ENCODE data around the gene CNPPD1.

Gene CNPPD1

GRCh38 chr2:219179601-219180465 is 3.1 kb upstream of the CNPPD1 start:
- DNase-seq (ENCODE audit: low spot score) = no peak

- peak; percentile 39 for DNase-seq (ENCODE audit: low spot score)
Measured at GRCh38 chr2:219178377-219179175, 1.9 kb upstream of the CNPPD1 start.

DNA sequence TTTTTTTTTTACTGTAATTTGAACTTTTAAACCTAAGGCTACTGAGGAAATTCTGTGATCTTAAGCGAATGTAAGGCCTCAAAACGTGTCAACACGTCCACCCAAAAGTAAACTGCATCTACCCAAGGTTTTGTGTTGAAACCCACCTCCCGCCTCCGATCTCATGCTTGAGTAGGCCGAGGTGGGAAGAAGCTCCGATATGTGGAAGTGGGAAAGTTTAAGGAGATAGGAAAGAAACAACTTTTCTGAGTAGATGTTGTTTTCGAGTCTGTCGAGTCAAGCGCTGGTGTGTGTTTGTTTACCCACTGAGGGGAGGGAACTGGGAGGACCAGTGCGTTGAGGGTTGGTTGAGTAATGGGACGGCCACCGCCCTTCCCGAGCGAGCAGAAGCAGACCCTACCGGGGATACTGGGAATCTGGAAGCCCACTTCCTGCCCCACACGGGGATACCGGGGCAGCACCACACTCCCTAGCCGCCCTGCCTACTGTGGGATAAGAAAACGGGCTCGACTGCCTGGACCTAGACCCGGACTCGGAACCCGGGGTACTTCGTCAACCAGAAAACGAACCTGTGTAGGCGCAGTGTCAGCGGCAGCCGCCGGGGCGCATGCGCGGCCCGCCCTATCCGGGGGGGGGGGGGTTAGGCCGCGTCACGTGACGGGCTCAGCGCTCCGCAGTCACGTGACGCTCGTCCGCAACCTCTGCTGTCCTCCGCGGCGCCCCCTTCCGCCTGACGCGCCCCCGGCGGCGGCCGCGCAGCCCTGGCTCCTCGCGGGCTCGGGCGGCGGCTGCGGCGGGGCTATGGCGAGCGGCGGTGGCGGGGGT is 1.0 kb upstream of the CNPPD1 start, which contains the start of gene RETREG2:
RETREG2 (plus strand) TSS at position 724 of the 825 bp plus-strand sequence; CDS start at position 802, 78 bp downstream.
- DNase-seq (ENCODE audit: low spot score) = peak; percentile 81

DNA sequence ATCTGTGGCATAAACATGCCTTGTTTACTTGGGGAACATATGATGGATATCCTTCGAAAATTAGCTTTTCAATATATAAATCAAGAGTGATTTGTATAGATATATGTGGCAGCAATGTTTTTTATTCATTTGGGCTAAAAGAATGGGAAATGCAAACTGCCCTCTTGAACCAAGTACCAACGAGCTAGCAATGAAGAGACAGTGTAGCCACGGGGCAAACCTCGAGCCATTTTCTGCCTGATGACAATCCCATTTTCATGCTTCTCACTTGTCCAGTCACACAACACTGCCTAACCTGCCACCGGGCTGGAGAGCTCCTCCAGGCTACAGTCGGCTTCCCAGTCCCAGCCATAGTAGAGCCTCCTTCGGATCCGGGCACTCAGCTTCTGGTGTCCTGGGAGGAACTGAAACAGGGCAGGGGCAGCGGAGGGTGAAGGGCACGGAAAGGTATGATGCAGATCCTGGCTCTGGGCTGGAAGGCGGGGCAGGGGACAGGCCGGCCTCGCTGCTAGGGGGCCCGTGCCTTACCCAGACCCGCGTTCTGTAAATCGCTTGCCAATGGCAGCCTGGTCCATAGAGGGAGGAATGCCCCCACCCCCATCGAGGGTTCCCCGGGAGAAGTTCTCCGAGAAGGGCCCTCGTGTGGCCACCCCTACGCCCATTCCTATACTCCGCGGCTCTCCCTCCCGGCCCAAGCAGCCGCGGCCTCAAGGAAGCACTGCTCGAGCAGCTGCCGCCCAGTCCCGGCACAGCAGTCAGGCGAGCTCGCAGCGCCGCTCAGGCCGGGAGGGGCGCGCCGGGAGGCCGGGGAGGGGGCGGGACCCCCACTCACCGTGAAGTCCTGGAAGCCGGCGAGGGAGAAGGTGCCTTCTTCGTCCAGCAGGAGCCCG is 552 bp downstream of the CNPPD1 start:
- DNase-seq (ENCODE audit: low spot score) = peak; percentile 20

DNA sequence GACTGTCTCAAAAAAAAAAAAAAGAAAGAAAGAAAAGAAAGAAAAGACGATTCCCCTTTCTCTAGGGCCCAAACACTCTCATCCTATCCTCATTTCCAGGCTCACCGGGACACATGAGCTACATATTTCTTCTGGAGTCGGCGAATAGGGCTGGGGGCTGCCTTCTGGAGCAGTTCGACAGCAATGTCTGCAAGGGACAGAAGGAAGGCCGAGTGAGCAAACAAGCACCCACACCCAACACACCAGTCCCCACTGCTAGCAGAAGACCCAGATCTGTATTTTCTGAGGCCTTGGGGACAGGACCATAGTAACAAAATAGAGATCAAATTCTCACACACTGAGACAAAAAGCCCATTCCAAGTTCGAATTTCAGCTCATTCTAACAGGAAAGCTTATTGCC is 1.2 kb downstream of the CNPPD1 start:
- DNase-seq (ENCODE audit: low spot score) = no peak

GRCh38 chr2:219174801-219175200 is 1.9 kb downstream of the CNPPD1 start:
- DNase-seq (ENCODE audit: low spot score) = no peak

DNA sequence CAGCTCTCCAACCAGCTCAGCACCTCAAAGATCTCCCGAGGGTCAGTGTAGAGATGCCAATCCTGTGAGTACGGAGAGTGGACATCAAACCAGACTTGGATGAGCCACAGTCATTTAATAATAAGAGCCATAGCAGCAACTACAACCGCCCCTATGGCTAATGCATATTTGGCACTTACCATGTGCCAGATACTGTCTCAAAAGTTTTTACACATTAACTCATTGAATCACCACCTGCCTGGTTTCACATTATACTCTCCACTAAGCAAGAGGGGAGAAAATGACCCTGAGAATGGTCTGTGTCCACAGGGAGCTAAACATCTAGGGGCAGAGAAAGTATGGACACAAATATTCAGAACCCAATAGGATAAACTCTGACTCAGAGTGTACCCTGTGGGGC is 2.6 kb downstream of the CNPPD1 start:
- DNase-seq (ENCODE audit: low spot score) = no peak

DNA sequence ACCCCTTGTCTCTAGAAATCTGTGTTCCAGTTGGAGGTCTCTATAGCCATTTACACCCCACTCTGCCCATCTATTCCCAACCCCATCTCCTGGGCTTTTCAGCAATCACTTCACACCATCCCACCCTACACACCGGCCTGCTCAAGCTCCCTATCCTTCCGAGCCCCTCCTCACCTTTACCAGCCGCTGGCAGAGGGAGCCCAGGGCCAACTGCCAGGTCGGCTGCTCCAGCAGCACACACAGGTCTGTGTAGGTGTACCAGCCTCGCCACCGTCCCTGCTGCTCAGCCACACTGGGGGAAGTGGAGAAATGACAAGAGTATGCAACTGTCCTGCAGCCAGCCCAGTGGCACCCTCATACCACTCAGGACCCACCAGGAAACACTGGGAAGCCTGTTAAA is 3.5 kb downstream of the CNPPD1 start:
- DNase-seq (ENCODE audit: low spot score) = no peak

DNA sequence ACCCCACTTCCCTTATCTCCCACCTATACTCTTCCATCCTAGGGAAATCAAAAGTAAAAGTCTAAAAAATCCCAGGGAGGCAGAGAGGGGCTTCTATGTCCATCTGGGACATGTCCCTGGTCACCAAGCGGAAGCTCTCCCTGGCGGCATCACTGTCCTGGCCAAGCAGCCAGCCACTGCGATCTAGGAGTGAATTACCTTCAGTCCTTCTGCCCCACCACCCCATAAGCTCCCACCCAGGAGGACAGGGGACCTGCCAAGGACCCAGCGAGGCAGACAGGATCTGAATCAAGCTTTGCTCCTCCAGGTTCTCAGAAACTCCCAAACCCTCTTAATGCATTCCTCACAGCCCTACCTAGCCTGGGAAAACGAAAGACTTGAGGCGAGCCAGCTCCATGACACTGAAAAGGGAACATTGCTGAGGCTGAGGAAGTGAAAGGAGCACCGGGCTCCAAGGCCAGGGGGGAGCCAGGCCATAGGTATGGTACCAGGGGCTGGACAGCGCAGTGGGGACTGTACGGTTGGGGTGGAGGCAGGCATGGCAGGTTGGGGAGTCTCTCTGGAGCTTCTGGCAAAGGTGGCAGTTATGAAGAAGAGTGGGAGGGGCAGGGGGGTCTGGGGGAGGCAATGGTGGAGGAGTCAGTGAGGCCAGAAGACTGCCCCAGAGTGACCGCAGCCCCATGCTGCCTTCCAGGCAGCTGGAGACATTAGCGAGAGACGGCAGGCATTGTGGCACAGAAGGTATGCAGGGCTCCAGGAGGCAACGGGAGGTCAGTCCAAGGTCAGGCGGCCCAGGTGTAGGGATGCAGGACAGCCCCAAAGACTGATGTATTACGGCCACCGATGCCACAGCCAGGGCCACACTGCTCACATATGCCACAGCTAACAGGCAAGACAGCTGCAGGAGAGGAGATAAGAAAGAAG is 4.2 kb downstream of the CNPPD1 start:
- DNase-seq (ENCODE audit: low spot score) = no peak

GRCh38 chr2:219171231-219171651 is 5.5 kb downstream of the CNPPD1 start:
- peak; percentile 37 for DNase-seq (ENCODE audit: low spot score)

DNA sequence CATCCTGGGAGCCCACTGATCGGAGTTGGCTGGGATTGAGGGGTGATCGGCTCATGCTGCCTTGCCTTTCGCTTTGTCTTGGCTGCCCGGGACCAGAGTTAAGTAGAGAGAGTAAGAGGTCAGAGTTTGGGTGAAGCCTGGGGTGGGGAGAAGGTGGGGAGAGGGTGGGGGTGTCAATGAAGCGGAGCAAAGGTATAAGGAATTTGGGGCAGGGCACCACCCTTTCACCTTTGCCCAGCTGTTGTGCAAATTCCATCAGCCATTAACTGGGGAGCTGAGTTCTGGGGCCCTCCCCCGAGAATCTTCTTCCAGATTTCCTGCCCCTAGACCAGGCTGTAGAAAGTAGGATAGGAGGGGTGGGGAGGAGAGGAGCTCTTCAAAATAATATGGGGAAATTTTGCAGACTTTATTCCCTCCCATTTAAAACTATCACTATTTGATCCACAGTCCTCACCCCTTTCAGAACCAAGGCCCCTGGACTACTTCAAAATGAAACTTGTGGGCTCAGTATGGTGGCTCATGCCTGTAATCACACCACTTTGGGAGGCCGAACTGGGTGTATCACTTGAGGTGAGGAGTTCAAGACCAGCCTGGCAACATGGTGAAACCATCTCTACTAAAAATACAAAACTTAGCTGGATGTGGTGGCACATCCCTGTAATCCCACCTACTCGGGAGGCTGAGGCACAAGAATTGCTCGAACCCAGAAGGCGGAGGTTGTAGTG is 6.6 kb downstream of the CNPPD1 start, which contains the start of gene SLC23A3:
SLC23A3 (minus strand) TSS at position 100 of the 725 bp plus-strand sequence; CDS start at position 55, 45 bp downstream.
- DNase-seq (ENCODE audit: low spot score) = peak; percentile 17

- no peak for DNase-seq (ENCODE audit: low spot score)
Measured at GRCh38 chr2:219168932-219169331, 7.8 kb downstream of the CNPPD1 start.

DNA sequence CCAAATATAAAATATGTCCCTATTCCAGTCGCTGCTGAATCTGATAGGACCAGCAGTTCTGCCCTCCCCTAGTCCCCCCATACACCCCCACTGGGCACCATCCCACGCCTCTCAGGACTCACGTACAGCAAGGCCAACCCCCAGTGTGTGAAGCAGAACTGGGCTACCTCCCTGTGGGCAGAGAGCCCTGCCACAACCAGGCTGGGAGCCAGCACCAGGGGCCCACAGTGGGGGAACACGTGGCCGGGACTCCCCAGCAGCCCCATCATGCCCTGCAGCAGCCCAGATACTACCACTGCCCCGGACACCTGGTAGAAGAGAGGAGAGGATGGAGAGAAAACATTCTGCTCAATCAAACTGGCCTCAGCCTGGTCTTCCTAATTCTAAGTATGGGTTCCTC is 8.2 kb downstream of the CNPPD1 start:
- DNase-seq (ENCODE audit: low spot score) = no peak

DNA sequence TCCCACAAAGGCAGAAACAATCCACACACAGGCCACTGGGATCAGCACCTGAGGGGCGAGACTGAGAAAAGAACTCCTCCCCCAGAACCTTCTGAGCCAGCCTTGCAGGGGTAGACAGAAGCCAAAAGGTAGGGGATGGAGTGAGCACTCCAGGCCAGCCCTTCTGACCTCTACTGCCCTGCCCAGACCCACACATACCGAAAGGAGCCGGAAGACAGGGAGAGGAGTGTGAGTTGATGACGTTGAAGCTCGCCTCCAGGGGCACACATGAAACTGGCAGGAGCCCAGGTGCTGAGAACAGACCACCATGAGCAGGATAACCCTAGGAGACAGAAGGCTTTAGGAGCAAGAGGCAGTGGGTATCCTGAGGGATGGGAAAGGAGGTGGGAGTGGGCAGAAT is 8.7 kb downstream of the CNPPD1 start:
- DNase-seq (ENCODE audit: low spot score) = no peak

DNA sequence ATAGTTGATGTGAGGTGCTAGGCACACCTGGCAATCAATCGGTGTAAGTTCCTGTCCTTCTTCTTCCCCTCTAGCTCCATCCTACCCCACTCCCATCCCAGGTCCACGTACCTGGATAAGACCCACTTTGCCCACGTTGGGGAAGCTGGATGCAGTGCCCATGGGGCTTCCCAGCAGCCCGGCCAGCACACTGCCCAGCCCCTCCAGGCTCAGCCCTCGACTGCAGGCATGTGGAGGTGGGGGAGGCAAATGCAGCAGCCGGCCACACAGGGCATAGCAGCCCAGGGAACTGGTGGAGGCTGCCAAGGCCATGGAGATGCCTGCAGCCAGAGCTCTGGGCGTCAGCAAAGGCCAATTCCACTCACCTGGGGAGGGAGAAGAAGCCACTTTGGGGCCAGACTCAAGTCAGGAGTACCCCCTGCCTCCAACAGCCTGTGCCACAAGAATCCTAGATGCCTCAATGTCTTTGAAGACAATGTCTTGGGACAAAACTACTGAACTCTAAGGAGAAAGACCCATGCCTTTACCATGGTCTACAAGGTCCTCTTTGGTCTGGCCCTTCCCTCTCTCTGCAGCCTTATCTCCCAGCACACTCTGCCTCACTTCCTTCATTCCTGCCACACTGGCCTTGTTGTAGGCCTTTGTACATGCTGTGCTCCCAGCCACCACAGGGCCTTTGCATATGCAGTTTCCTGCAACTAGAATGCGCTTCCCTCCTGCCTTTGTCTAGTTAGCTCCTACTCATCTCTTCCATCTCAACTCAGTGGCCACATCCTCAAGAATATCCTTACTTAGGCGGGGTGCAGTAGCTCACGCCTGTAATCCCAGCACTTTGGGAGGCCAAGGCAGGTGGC is 11.4 kb downstream of the CNPPD1 start:
- no peak for DNase-seq (ENCODE audit: low spot score)

DNA sequence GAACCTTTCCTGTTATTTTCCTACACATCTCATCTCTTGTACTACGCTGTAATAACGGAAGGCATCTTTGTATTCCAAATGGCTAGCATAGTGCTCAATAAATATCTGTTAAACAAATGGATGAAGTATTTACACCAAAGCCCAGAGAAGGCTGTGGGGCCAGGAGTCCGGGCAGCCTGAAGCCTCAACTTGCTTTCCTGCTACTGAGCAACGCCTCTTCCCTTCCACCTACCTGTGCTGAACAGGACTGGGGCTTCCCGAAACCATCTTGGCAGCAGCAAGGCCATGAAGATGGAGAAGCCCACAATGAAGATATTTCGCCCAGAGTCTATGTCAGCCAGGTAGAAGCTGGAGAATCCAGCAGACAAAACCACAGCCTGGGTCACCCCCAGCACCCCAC is 13.6 kb downstream of the CNPPD1 start:
- DNase-seq (ENCODE audit: low spot score) = no peak

GRCh38 chr2:219161097-219161496 is 15.6 kb downstream of the CNPPD1 start:
- no peak for DNase-seq (ENCODE audit: low spot score)
